Occipital lobe (tissue), 2 donors: ENCODE results near the gene BICDL2. TPM values are rescaled to one million over a fixed set of nuclear protein-coding genes. Genes with fewer than 3 reads are reported as not detected.

Experiments
- DNase-seq: peaks from one replicate; lab custom pipeline; 2025; lab: John Stamatoyannopoulos, UW
- total RNA-seq: library from RNA; depleted of rRNA; stranded (reverse); fragments of >200 nt; gene quantifications from one replicate; pipeline ENCODE4 v1.2.3, GENCODE V29; 2014

Gene BICDL2
- total RNA-seq, 1 donor from 2014 or later, result not detected

DNA sequence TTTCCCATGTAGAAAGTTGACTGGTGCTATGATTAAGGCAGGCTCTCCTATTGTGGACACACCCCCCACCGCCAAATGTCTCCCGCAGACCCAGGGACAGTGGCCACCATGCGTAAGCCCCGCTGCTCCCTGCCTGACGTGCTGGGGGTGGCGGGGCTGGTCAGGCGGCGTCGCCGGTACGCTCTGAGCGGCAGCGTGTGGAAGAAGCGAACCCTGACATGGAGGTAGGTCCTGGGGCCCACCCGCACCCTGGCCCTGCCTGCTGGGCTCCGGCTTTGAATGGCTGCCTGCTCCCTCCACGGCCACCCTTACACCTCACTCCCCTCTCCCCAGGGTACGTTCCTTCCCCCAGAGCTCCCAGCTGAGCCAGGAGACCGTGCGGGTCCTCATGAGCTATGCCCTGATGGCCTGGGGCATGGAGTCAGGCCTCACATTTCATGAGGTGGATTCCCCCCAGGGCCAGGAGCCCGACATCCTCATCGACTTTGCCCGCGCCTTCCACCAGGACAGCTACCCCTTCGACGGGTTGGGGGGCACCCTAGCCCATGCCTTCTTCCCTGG, 13.3 kb upstream of the BICDL2 start:
- DNase-seq, result no peak

DNA sequence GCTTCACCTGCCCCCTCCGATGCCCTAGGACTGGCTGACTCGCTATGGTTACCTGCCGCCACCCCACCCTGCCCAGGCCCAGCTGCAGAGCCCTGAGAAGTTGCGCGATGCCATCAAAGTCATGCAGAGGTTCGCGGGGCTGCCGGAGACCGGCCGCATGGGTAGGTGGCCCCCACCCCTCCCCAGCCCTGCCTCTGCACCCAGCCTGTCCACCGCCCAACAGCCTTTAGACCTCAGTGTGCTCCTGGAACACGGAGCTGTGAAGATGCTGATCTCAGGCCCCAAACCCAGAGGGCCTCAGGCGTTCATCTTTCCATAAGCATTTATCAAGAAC, 10.6 kb upstream of the BICDL2 start:
- no peak for DNase-seq

DNA sequence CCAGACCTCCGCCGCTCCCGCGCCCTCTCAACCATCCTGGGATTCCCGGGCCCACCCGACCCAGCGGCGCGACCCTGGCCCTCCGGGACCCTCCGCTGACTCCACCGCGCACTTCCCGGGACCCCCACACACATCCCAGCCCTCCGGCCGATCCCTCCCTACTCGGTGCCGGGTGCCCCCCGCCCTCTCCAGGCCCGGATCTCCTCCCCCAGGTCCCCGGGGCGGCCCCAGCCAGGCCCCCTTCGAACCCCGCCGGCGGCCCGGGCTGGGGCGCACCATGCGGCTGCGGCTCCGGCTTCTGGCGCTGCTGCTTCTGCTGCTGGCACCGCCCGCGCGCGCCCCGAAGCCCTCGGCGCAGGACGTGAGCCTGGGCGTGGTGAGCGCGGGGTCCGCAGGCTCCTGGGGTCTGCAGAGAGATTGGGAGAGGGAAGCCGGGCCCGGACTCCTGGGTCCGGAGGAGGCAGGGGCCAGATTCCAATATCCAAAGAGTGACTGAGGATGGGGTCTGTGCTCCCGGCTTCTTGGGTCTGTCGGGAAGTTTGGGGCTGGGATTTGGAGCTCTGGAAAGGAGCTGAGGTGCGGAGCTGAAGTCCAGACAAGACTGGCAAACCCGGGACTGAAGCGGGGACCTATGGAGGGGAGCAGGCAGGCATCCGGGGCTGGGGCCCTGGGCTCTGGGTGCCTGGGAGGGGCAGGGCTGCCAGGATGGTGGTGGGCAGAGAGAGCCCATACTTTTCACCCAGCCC, 10.1 kb upstream of the BICDL2 start:
- no peak for DNase-seq

DNA sequence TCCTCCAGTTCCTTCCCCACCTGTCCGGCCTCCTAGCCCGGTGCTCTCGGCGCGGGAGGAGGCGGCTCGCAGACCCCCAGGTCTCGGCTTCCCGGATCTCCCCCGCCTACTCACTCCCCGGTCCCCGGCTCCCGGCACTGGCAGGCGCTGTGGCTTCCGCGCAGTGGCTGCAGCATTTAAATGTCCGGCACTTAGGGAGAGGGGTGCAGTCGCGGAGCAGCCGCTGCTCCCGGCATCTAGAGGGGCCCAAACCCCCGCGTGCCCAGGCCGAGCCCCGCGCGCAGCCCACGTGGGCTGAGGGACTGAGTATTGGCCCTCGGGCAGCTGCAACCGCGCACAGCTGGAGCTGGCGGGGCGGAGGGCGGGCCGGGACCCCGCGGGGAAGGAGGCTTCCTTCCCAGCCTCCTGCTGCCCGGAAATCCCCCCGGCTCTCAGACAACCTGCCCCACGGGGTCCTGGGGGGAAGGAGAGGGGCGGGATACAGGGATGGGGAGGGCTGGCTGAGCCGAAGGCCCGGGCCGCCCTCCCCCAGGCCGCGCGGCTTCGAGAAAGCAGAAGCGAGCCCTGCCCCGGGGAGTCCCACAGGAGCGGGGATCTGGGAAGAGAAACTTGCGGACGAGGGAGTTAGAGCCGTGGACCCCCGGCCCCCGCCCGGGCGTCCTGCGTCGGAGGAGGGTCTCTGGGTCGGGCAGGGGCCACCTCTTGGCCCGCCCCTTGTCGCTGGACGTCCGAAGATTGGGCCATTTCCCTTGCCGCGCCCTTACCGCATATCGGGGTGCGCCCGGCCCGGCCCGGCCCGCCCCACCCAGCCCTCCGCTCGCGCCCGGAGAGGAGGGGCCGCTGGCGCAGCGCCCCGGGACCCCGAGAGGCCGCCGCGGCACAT, 9.3 kb upstream of the BICDL2 start, which contains the start of gene MMP25:
TSS of gene MMP25 (plus strand) at position 804 of the 883 bp plus-strand sequence. CDS start 357 bp downstream, outside the sequence.
- DNase-seq, result no peak

DNA sequence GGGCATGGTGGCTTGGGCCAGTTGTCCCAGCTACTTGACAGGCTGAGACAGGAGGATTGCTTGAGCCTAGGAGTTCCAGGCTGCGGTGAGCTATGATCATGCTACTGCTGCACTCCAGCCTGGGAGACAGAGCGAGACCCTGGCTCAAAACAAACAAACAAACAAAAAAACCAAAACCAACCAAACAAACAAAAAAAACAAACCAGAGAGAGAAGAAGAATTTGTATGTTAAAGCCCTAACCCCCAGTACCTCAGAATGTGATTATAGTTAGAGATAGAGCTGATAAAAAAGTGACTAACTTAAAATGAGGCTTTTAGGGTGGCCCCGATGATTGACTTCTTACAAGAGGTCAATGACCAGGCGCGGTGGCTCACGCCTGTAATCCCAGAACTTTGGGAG, 8.0 kb upstream of the BICDL2 start:
- DNase-seq, result no peak

DNA sequence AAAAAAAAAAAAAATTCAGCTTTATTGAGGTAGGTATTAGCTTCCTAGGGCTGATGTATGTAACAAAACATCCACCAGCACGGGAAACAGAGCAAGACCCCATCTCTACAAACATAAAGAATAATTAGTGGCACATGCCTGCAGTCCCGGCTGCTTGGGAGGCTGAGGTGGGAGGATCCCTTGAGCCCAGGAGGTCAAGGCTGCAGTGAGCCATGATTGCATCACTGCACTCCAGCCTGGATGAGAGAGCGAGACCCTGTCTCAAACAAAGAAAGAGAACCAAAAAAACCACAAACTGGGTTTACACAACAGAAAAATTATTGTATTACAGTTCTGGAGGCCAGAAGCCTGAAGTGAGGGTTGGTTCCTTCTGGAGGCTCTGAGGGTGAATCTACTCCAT, 5.6 kb upstream of the BICDL2 start:
- no peak for DNase-seq

DNA sequence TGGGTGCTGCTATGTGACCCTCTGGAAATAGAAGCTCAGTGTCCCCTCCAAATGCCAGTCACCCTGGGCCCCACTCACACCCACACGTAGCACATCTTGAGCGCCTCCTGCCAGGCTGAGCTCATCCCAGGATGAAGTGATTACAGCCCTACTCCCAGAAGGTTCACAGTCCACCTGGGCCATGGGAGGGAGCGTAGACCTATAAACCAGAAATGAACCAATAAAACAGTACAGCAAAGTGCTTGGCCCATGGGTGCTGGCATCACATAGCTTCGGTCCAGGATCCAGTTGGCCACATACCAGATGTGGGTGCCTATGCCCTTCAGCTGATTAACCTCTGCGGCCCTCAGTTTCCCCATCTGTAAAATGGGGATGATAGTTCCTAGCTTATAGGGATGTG, 2.2 kb upstream of the BICDL2 start:
- no peak for DNase-seq

DNA sequence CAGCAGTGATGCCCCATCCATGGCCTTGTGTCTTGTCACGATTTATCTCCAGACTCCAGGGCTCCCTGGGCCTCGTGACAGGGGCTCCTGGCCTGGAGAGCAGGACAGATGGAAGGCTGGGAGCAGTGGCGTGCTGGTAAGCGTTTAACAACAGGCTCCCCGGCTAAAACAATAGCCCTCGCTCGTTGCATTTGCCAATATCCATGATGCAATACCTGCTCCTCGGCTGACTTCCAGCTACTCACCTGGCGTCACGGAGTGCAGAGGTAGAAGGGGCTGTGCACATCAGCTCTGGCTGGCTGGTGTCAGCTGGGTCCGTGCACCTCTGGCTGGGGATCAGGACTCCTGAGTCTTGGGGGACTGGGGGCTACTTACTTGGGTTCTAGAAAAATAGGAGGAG, 1.5 kb upstream of the BICDL2 start:
- no peak for DNase-seq

DNA sequence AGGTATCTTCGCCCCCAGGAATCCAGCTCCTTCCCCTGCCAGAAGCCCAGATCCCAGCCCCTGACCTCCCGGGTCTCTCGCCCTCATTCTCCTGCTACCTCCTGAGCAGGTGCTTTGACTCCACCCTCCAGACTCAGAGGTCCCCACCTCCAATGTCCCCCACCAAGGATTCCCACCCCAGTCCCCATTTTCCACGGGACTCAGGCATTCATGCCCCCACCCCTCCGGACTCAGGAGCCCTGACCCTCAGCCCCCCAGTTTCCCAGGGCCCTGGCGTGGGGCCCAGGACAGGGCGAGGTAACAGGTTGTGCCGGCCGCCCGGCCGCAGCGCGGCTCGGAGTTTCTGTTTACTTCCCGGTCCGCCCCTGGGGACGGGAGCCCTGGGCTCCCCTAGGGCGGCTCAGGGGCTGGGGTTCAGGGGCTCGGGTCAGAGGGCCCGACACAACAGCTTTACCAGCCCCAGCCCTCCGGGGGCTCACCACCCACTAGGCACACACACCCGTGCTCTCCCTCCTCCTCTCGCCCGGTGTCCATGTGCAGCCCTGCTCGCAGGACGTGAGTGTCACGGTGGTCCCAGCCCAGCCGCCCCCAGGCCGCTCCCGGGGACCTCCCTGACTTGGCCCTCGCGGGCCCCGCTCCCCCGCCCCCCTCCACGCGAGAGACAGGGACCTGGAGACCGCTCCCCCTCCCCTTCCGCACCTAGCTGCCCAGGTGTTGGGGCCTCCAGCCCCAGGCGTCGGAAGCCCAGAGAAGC, 595 bp downstream of the BICDL2 start:
- DNase-seq, result no peak

DNA sequence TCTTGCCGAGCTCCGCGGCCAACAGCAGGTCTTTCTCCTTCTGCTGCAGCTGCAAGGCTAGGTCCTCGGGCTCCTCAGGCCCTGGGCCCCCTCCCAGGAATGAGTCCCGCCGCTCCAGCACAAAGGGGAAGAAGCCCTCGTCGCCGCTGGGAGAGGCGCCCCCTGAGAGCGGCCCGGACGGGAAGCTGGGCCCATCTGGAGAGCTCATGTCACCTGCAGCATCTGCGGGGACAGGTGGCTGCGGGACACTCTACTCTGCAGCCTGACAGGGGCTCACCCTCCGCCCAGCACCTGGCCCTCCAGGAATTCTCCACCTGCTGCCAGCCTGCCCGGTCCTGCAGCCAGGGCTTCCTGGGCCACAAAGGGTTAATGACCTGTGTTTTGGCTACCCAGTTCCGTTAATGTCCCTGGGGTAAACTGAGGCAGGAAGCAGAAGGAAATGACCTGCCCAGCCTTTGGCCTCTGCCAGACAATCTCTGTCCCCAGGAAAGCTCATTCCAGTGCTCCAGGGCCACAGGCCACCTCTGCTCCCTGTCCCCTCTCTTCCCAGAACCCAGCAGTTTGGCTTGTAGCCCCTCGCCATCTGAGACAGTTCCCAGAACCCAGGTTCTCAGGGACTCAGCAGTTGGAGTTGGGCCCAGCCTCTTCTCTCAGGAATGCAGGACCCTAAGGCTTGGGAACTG, 1.3 kb downstream of the BICDL2 start:
- DNase-seq, result no peak

DNA sequence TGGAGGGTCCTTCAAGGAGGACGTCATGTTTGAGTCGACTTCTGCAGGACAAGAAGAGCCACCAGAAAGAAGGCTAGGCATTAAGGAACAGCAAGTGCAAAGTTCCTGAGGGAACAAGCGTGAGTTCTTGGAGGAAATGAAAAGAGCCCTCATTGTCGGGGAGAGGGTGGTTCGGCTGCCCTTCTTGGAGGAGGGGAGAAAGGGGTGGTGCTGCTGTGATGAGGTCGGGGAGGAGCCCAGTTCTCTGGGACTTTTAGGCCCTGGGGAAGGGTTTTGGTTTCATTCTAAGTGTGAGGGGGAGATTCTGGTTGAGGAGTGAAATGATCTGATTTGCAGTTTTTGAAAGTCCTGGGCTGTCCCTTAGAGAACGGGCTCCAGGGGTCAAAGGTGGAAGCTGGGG, 4.1 kb downstream of the BICDL2 start:
- DNase-seq, result no peak

DNA sequence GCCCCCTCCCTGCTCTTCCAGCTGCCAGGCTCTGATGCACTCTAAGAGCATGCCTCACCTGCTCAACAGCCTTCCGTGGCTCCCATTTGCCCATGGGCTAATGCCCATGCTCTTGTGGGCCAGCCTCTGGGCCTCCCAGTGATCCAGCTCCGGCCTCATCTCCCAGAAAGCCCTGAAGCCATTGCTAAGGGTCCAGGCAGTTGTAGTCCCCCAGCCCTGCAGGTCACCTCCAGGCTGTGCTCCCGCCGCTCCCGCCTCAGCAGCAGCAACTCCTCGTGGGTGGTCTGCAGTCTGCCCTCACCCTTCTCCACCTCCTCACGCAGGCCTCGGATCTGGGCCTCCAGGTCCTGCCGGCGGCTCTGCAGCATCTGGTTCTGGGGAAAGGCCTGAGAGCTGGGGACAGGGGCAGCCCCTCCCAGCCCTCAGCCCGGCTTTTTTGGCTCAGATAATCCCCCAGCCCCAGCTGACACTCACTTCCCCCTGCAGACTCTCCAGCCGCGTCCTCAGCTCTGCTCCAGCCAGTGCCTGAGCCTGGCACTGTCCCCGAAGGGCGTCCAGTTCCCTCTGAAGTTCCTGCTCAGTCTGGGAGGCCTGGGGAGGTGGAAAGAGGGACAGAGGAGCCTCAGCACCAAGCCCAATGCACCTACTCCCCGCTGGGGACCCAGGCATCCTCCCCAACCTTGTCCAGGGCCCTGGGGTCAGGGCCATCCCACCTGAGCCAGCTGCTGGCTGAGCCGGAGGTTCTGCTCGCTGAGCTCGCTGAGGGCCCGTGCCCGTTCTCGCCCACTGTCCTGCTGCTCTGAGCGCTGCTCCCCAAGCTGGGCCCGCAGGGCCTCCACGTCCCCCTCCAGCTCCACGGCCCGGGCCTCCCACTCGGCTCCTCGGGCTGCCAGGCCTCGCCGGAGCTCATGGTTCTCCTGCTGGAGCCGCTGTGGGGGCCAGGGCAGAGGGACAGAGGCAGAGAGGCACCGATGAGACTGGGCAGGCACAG, 6.2 kb downstream of the BICDL2 start:
- DNase-seq, result no peak

DNA sequence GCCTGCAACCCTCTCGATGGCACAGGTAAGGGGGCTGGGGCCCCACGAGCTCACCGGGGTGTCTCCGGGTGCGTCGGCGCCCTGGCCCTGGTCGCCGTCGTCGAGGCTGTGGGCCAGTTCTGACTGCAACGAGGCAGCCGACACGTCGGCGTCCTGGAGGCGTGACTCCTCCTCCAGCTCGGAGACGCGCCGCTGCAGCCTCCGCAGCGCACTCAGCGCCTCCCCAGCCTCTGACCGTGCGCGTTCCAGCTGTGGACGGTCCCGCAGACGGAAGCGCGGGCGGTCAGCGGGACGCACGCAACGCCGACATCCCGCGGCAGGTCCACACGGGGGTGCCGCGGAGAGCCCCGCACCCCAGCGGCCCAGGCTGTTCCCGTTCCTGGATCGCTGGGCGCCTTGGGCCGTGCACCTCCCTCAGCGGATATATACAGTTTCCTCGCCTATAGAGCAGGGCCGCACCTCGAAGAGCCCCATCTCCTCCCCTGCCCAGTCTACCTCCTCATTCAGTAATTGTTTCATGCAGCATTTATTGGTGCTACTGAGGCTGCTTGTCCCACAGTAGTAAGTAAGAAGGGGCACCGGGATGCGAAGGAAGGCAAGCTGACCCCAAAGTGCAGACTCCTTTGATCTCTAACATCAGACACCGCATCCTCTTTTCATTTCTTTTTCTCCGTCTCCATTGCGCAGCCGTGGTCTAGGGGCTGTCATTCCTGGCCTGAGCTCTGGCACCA, 7.1 kb downstream of the BICDL2 start:
- no peak for DNase-seq

DNA sequence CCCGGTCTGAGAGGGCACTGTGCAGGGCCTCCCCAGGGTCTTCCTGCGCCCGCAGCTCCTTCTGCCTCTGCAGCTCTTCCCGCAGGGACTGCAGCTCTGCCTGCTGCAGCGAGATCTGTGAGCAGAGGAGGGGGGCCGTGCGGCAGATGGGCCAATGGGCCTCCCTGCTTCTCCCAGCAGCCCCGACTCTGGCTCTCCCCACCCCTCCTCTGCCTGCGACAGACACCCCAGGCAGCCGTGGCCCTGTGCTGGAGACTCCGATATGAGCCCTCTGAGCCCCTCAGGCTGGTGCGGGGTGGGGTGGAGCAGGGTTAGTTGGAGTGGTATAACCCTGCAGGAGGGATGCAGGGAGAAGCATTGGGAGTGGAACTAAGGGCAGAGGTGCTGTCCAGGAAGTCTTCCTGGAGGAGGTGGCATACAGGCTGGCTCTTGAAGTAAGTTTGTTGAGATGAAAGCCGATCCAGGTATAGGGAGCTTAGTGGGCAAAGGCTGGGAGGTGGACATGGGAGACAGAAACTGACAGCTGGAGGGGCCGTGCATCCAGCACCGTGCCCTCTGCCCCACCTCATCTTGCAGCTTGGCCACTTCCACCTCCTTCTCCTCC, 7.9 kb downstream of the BICDL2 start:
- DNase-seq, result no peak

DNA sequence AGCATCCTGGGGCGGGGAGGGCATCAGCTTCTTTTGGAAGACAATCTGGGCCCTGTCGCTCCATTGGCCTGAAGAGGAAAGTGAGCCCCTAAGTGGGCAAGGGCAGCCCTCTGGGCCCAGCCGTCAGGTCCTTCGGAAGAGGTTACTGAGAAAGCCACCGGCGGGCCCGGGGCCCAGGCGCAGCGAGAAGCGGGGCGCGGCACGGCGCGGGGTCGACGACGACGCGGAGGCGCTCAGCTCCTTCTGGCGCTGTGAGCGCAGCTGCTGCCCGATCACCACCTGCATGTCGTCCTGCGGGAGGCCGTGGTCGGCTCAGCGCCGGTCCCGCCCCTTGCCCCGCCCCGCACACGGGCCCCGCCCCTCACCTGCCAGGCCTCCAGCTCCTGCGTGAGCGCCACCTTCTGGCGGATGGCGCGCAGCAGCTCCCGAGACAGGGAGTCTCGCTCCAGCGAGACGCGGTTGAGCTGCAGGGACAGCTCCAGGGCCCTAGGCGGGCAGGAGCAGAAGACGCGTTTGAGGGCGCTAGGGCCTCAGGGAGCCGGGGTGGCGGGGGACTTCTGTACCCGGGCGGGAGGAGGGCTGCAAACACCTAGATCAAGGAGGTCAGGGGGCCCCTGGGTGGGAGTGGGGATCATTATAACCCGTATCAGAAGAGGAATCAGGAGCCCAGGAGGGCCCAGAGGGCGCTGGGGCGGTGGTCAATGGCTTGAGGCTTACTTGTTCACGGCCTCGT, 8.6 kb downstream of the BICDL2 start:
- peak; percentile 77 for DNase-seq

DNA sequence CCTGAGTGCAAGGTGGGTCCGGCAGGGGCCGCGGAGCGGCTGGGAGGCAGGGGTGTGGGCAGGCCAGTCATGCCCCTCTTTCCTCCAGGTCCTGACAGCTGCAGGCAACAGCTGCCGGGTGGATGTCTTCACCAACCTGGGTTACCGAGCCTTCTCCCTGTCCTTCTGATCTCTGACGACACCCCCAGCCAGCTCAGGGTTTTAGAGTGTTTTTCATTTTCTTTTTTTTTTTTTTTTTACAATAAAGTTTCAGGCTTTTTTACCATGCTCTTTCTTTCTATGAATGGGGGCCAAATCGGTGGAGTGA, 9.3 kb downstream of the BICDL2 start:
- no peak for DNase-seq

DNA sequence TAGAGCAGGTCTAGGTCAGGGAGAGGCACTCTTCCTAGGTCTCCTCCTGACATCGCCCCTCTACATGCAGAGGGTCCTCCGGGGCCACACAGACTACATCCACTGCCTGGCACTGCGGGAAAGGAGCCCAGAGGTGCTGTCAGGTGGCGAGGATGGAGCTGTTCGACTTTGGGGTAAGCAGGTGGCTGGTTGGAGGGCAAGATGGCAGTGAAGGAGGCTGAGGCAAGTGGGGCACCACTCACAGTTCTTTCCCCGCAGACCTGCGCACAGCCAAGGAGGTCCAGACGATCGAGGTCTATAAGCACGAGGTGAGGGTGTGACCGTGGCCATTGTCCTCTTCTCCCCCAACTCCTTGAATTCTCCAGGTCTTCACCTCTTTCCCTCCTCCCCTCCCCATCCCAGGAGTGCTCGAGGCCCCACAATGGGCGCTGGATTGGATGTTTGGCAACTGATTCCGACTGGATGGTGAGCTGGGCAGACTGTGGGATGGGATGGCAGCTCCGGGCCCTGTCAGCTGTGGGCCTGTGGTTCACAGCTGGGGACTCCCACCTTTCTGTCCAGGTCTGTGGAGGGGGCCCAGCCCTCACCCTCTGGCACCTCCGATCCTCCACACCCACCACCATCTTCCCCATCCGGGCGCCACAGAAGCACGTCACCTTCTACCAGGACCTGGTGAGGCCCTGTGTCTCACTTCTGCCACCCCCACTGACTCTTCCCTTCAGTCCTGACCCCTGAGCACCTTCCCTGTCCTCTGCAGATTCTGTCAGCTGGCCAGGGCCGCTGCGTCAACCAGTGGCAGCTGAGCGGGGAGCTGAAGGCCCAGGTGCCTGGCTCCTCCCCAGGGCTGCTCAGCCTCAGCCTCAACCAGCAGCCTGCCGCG, 9.9 kb downstream of the BICDL2 start:
- no peak for DNase-seq
